CD14-positive monocyte (primary cell): ENCODE data around the gene BDH1. TPM values are rescaled to one million over a fixed set of nuclear protein-coding genes. Genes with fewer than 3 reads are reported as not detected.

ENCODE experiments used
- DNase-seq, 3 donors: peaks; one replicate each; pipeline ENCODE4 v3.0.0-alpha.2; 2011 to 2022
- H2AFZ ChIP-seq: 2 replicates; pipeline ENCODE4 v1.6.0; 2012; ENCODE audit warnings: mild to moderate bottlenecking, low read depth, low read length, inconsistent platforms; ENCODE audit not compliant: insufficient read depth, poor library complexity, severe bottlenecking
- H3K27ac ChIP-seq, 2 donors: 1 replicate in 1 of 2; 2 replicates in 1 of 2; pipeline ENCODE4 v1.5.1; 2012 to 2013; ENCODE audit warnings: low read length in 2 of 2, control low read depth in 1 of 2, inconsistent platforms in 1 of 2, low read depth in 1 of 2, mild to moderate bottlenecking in 1 of 2
- H3K27me3 ChIP-seq, 2 donors: one replicate each; pipeline versions ENCODE4 v1.6.0 to v1.6.1; 2011 to 2013; ENCODE audit warnings: low read length in 2 of 2; ENCODE audit not compliant: control insufficient read depth in 2 of 2, insufficient read depth in 2 of 2
- H3K36me3 ChIP-seq, 2 donors: replicated peaks in 1 of 2; 1 replicate in 1 of 2; 2 replicates in 1 of 2; pipeline versions ENCODE4 v1.5.1 to v1.6.1; 2012 to 2013; ENCODE audit warnings: low read length in 2 of 2, control low read depth in 1 of 2, inconsistent platforms in 1 of 2, mild to moderate bottlenecking in 1 of 2; ENCODE audit not compliant: insufficient read depth in 2 of 2, control insufficient read depth in 1 of 2
- H3K4me1 ChIP-seq, 2 donors: 1 replicate in 1 of 2; 2 replicates in 1 of 2; pipeline versions ENCODE4 v1.5.1 to v1.6.1; 2012 to 2013; ENCODE audit warnings: low read length in 2 of 2, control low read depth in 1 of 2, inconsistent platforms in 1 of 2, mild to moderate bottlenecking in 1 of 2, moderate library complexity in 1 of 2; ENCODE audit not compliant: insufficient read depth in 2 of 2, control insufficient read depth in 1 of 2
- H3K4me2 ChIP-seq: replicated peaks from 2 replicates; pipeline ENCODE3; 2012; ENCODE audit warnings: low read length, moderate library complexity, mild to moderate bottlenecking; ENCODE audit not compliant: poor library complexity, severe bottlenecking; ENCODE audit errors: extremely low read depth
- H3K4me3 ChIP-seq, 3 experiments: fragments of 200-600 bp in 1 of 3; sonication (generic) in 1 of 3; replicated peaks in 1 of 3; 1 replicate in 2 of 3; 2 replicates in 1 of 3; pipeline ENCODE4 v1.5.1; 2011 to 2013; ENCODE audit warnings: low read length in 3 of 3, mild to moderate bottlenecking in 3 of 3, control low read depth in 2 of 3, low read depth in 2 of 3, inconsistent platforms in 1 of 3, moderate library complexity in 1 of 3
- H3K79me2 ChIP-seq: 2 replicates; pipeline ENCODE4 v1.6.0; 2012; ENCODE audit warnings: mild to moderate bottlenecking, control low read depth, inconsistent platforms, low read length, moderate library complexity; ENCODE audit not compliant: insufficient read depth
- H3K9ac ChIP-seq: 2 replicates; pipeline ENCODE4 v1.6.0; 2017; ENCODE audit warnings: low read length, mild to moderate bottlenecking; ENCODE audit not compliant: insufficient read depth, poor library complexity, severe bottlenecking
- H3K9me3 ChIP-seq, 2 donors: replicated peaks in 1 of 2; 1 replicate in 1 of 2; 2 replicates in 1 of 2; pipeline versions ENCODE4 v1.5.1 to v1.6.1; 2012 to 2013; ENCODE audit warnings: low read length in 2 of 2, control low read depth in 1 of 2; ENCODE audit not compliant: control insufficient read depth in 1 of 2, insufficient read depth in 1 of 2
- H4K20me1 ChIP-seq: 2 replicates; pipeline ENCODE4 v1.6.0; 2012; ENCODE audit warnings: mild to moderate bottlenecking, low read length, control low read depth, moderate library complexity; ENCODE audit not compliant: insufficient read depth
- H3K27ac Mint-ChIP-seq, 7 donors: one replicate each; pipeline ENCODE4 v1.8.0; 2020; ENCODE audit warnings: mild to moderate bottlenecking in 7 of 7, mixed read lengths in 7 of 7, moderate library complexity in 6 of 7, inconsistent platforms in 2 of 7
- H3K27me3 Mint-ChIP-seq, 3 donors: one replicate each; pipeline ENCODE4 v1.8.0; 2021 to 2022; ENCODE audit warnings: low read depth in 3 of 3, mild to moderate bottlenecking in 3 of 3, mixed read lengths in 3 of 3, moderate library complexity in 3 of 3, inconsistent platforms in 1 of 3
- H3K36me3 Mint-ChIP-seq, 2 donors: one replicate each; pipeline ENCODE4 v1.8.0; 2020; ENCODE audit warnings: mixed read lengths in 2 of 2, inconsistent platforms in 1 of 2, mild to moderate bottlenecking in 1 of 2
- H3K4me1 Mint-ChIP-seq: one replicate; pipeline ENCODE4 v1.8.0; 2020; ENCODE audit warnings: mild to moderate bottlenecking, mixed read lengths
- H3K4me3 Mint-ChIP-seq, 2 donors: one replicate each; pipeline ENCODE4 v1.8.0; 2020; ENCODE audit warnings: mild to moderate bottlenecking in 2 of 2, mixed read lengths in 2 of 2, moderate library complexity in 1 of 2
- H3K9me3 Mint-ChIP-seq, 7 donors: one replicate each; pipeline ENCODE4 v1.8.0; 2020 to 2022; ENCODE audit warnings: mixed read lengths in 7 of 7, mild to moderate bottlenecking in 6 of 7, moderate library complexity in 6 of 7, inconsistent platforms in 2 of 7
- CTCF ChIP-seq: fragments of 200-600 bp; IDR thresholded peaks from one replicate; pipeline ENCODE4 v1.8.0; 2022; ENCODE audit warnings: antibody characterized with exemption, mild to moderate bottlenecking
- WGBS: methylation state at CpG from one replicate; pipeline ENCODE4 v1.1.5; 2013; ENCODE audit warnings: missing lambda C conversion rate; ENCODE audit not compliant: insufficient coverage; 5-methylcytosine and 5-hydroxymethylcytosine counted together
- intact Hi-C, 2 donors: fragments of 100-400 bp; cut with micrococcal nuclease; formaldehyde crosslinking; loops; one replicate each; pipeline versions ENCODE4 v1.15.0 to v1.15.1; 2023
- polyA plus RNA-seq, 3 donors: library from polyadenylated mRNA; depleted of rRNA in 1 of 3; unstranded in 2 of 3; stranded (reverse) in 1 of 3; fragments of 300-500 nt in 2 of 3; fragments of >200 nt in 1 of 3; fragmentation: Illumina TruSeq in 2 of 3; gene quantifications; 1 replicate in 2 of 3; 2 replicates in 1 of 3; pipeline ENCODE4 v1.2.3, GENCODE V29; 2012 to 2021

The BDH1 gene
- polyA plus RNA-seq, 3 donors, result 2.8 to 5.3 (median 5.2) TPM

GRCh38 chr3:197525706-197526105 lies 30.1 kb downstream of the BDH1 start:
- H3K79me2 ChIP-seq, result no peaks in the 10 kb centered on the region
- no peak overlapping the region for H3K27ac ChIP-seq
- H3K4me1 Mint-ChIP-seq, result no peaks in the 10 kb centered on the region
- no peak overlapping the region for H3K4me3 Mint-ChIP-seq
- no peak overlapping the region for H2AFZ ChIP-seq
- H3K27me3 ChIP-seq, result no peaks in the 10 kb centered on the region
- H3K9me3 ChIP-seq, result no peaks in the 10 kb centered on the region
- H3K27me3 Mint-ChIP-seq, result no peaks in the 10 kb centered on the region
- no peaks in the 10 kb centered on the region for H4K20me1 ChIP-seq
- TF ChIP-seq CTCF, result no peak
- H3K27ac Mint-ChIP-seq, result no peak overlapping the region
- no peaks in the 10 kb centered on the region for H3K9me3 Mint-ChIP-seq
- no peak overlapping the region for H3K9ac ChIP-seq
- no peak overlapping the region for H3K4me2 ChIP-seq
- no peak overlapping the region for H3K4me3 ChIP-seq
- no peaks in the 10 kb centered on the region for H3K4me1 ChIP-seq
- peaks cover 62 to 64% of the 10 kb centered on the region in 2 donors for H3K36me3 Mint-ChIP-seq
- 95% methylated on average over 5 of the region's 5 CpGs for WGBS
- no peak for DNase-seq
- H3K36me3 ChIP-seq, result peaks cover 23 to 81% of the 10 kb centered on the region in 2 donors
- intact Hi-C loops, result no loop called here

- Mint-ChIP-seq H3K9me3 (no peaks in the 10 kb centered on the region), H3K4me3 (no peak overlapping the region), H3K36me3 (peaks cover 58 to 61% of the 10 kb centered on the region in 2 donors), H3K4me1 (no peaks in the 10 kb centered on the region), H3K27me3 (no peaks in the 10 kb centered on the region), H3K27ac (no peak overlapping the region)
- no peak for DNase-seq
- H2AFZ ChIP-seq, result no peak overlapping the region
- H3K4me3 ChIP-seq, result no peak overlapping the region
- H3K4me2 ChIP-seq, result no peak overlapping the region
- no peak overlapping the region for H3K9ac ChIP-seq
- no peak for TF ChIP-seq CTCF
- H3K79me2 ChIP-seq, result no peaks in the 10 kb centered on the region
- H4K20me1 ChIP-seq, result no peaks in the 10 kb centered on the region
- H3K27ac ChIP-seq, result no peak overlapping the region
- H3K27me3 ChIP-seq, result no peaks in the 10 kb centered on the region
- H3K9me3 ChIP-seq, result no peaks in the 10 kb centered on the region
- intact Hi-C loops, result no loop called here
- no peaks in the 10 kb centered on the region for H3K4me1 ChIP-seq
- peaks cover 23 to 67% of the 10 kb centered on the region in 2 donors for H3K36me3 ChIP-seq
- 85% methylated on average over 6 of the region's 8 CpGs for WGBS
These were observed 31.6 kb downstream of the BDH1 start for GRCh38 chr3:197524128-197524527.
